Peyer's patch (tissue), 4 donors: ENCODE data around the gene PPP2R3A. TPM values are rescaled to one million over a fixed set of nuclear protein-coding genes. Genes with fewer than 3 reads are reported as not detected.

Experiments used
- DNase-seq, 3 donors: peaks; one replicate each; pipeline ENCODE4 v3.0.0-alpha.2; 2017 to 2019
- H3K27ac ChIP-seq, 4 donors: fragments of 200-600 bp; sonication (generic); one replicate each; pipeline ENCODE4 v1.5.1; 2016 to 2019
- H3K27me3 ChIP-seq, 2 donors: fragments of 200-600 bp; sonication (generic); one replicate each; pipeline ENCODE4 v1.5.1; 2019
- H3K36me3 ChIP-seq, 3 donors: fragments of 200-600 bp; sonication (generic); one replicate each; pipeline ENCODE4 v1.5.1; 2016 to 2019
- H3K4me1 ChIP-seq, 4 donors: fragments of 200-600 bp; sonication (generic); one replicate each; pipeline ENCODE4 v1.5.1; 2016 to 2019
- H3K4me3 ChIP-seq, 4 donors: fragments of 200-600 bp; sonication (generic); 1 replicate in 3 of 4; 2 replicates in 1 of 4; pipeline ENCODE4 v1.5.1; 2016 to 2019; ENCODE audit warnings: mild to moderate bottlenecking in 1 of 4
- H3K9me3 ChIP-seq, 4 donors: fragments of 200-600 bp; sonication (generic); one replicate each; pipeline ENCODE4 v1.5.1; 2016 to 2019; ENCODE audit warnings: mild to moderate bottlenecking in 1 of 4
- CTCF ChIP-seq, 6 experiments: fragments of 450-650 bp in 4 of 6; fragments of 200-600 bp in 2 of 6; sonication (generic) in 1 of 6; IDR thresholded peaks; one replicate each; pipeline ENCODE4 v1.5.1; 2017 to 2019; ENCODE audit warnings: antibody characterized with exemption in 6 of 6, mild to moderate bottlenecking in 3 of 6, moderate library complexity in 1 of 6
- POLR2A ChIP-seq, 2 donors: fragments of 450-650 bp; IDR thresholded peaks; one replicate each; pipeline ENCODE4 v1.5.1; 2017; ENCODE audit warnings: antibody characterized with exemption in 2 of 2, mild to moderate bottlenecking in 2 of 2, moderate library complexity in 2 of 2
- total RNA-seq, 4 donors: library from RNA; depleted of rRNA; stranded (reverse); fragments of >200 nt; gene quantifications; one replicate each; pipeline ENCODE4 v1.1.0, GENCODE V29; 2016

Gene PPP2R3A
- total RNA-seq, 4 donors from 2014 or later = 6.6 to 27.1 (median 21.9) TPM

- H3K4me1 ChIP-seq = no peaks in the 10 kb centered on the region
- H3K27ac ChIP-seq = no peak overlapping the region
- DNase-seq = no peak
- H3K36me3 ChIP-seq = no peaks in the 10 kb centered on the region
- no peak for TF ChIP-seq POLR2A (IDR thresholded peaks at IDR 0.05)
- TF ChIP-seq CTCF (IDR thresholded peaks at IDR 0.05) = no peak
- H3K27me3 ChIP-seq = no peaks in the 10 kb centered on the region
- H3K4me3 ChIP-seq = no peak overlapping the region
- no peaks in the 10 kb centered on the region for H3K9me3 ChIP-seq
Observed at GRCh38 chr3:135994708-135995337, 29.3 kb downstream of the PPP2R3A start.

GRCh38 chr3:135995766-135996165, 30.2 kb downstream of the PPP2R3A start:
- DNase-seq = no peak
- Histone ChIP-seq H3K4me3 (no peak overlapping the region), H3K27ac (no peak overlapping the region), H3K9me3 (no peaks in the 10 kb centered on the region), H3K4me1 (no peaks in the 10 kb centered on the region), H3K27me3 (no peaks in the 10 kb centered on the region), H3K36me3 (no peaks in the 10 kb centered on the region)
- TF ChIP-seq CTCF (IDR thresholded peaks at IDR 0.05) (no peak), POLR2A (IDR thresholded peaks at IDR 0.05) (no peak)

GRCh38 chr3:135997554-135998320, 32.2 kb downstream of the PPP2R3A start:
- Histone ChIP-seq H3K27me3 (no peaks in the 10 kb centered on the region), H3K4me1 (no peaks in the 10 kb centered on the region), H3K36me3 (no peaks in the 10 kb centered on the region), H3K27ac (no peak overlapping the region), H3K9me3 (no peaks in the 10 kb centered on the region), H3K4me3 (no peak overlapping the region)
- no peak for DNase-seq
- TF ChIP-seq POLR2A (IDR thresholded peaks at IDR 0.05) = no peak
- TF ChIP-seq CTCF (IDR thresholded peaks at IDR 0.05) = no peak

GRCh38 chr3:136008221-136008620, 42.7 kb downstream of the PPP2R3A start:
- H3K9me3 ChIP-seq = no peaks in the 10 kb centered on the region

GRCh38 chr3:136008732-136009470, 43.4 kb downstream of the PPP2R3A start:
- no peak for DNase-seq
- Histone ChIP-seq H3K9me3 (no peaks in the 10 kb centered on the region), H3K36me3 (no peaks in the 10 kb centered on the region), H3K27ac (no peak overlapping the region), H3K4me1 (no peaks in the 10 kb centered on the region), H3K27me3 (no peaks in the 10 kb centered on the region), H3K4me3 (no peak overlapping the region)
- no peak for TF ChIP-seq CTCF (IDR thresholded peaks at IDR 0.05)
- no peak for TF ChIP-seq POLR2A (IDR thresholded peaks at IDR 0.05)

More at GRCh38 chr3:136008221-136008620, 42.7 kb downstream of the PPP2R3A start:
- Histone ChIP-seq H3K27me3 (no peaks in the 10 kb centered on the region), H3K4me1 (no peaks in the 10 kb centered on the region), H3K27ac (no peak overlapping the region), H3K36me3 (no peaks in the 10 kb centered on the region), H3K4me3 (no peak overlapping the region)
- TF ChIP-seq CTCF (IDR thresholded peaks at IDR 0.05) (no peak), POLR2A (IDR thresholded peaks at IDR 0.05) (no peak)
- DNase-seq = no peak
